Hepatocyte (in vitro differentiated cells): Measurements from ENCODE around the gene BEAN1. TPM values are rescaled to one million over a fixed set of nuclear protein-coding genes. Genes with fewer than 3 reads are reported as not detected.

Experiments used
- DNase-seq: peaks from one replicate; pipeline ENCODE4 v3.0.0-alpha.2; 2016; ENCODE audit warnings: low spot score
- H2AFZ ChIP-seq: fragments of 200-600 bp; sonication (generic); 2 replicates; pipeline ENCODE4 v1.6.0; 2016; ENCODE audit warnings: antibody characterized with exemption, mild to moderate bottlenecking
- H3K27ac ChIP-seq: fragments of 200-600 bp; sonication (generic); 2 replicates; pipeline ENCODE4 v1.5.1; 2016; ENCODE audit warnings: mild to moderate bottlenecking
- H3K27me3 ChIP-seq: fragments of 200-600 bp; sonication (generic); 2 replicates; pipeline ENCODE4 v1.6.1; 2016
- H3K36me3 ChIP-seq: fragments of 200-600 bp; sonication (generic); replicated peaks from 2 replicates; pipeline ENCODE4 v1.5.1; 2016; ENCODE audit warnings: low read depth; ENCODE audit not compliant: insufficient read depth
- H3K4me1 ChIP-seq: fragments of 200-600 bp; sonication (generic); 2 replicates; pipeline ENCODE4 v1.5.1; 2016; ENCODE audit warnings: mild to moderate bottlenecking, moderate library complexity; ENCODE audit not compliant: insufficient read depth
- H3K4me2 ChIP-seq: fragments of 200-600 bp; sonication (generic); 2 replicates; pipeline ENCODE4 v1.6.0; 2016
- H3K4me3 ChIP-seq: fragments of 200-600 bp; sonication (generic); 2 replicates; pipeline ENCODE4 v1.5.1; 2016; ENCODE audit warnings: mild to moderate bottlenecking
- H3K79me2 ChIP-seq: fragments of 200-600 bp; sonication (generic); 2 replicates; pipeline ENCODE4 v1.6.0; 2017; ENCODE audit warnings: mild to moderate bottlenecking
- H3K9me2 ChIP-seq: fragments of 200-600 bp; sonication (generic); replicated peaks from 2 replicates; pipeline ENCODE4 v1.6.0; 2017; ENCODE audit warnings: mild to moderate bottlenecking; ENCODE audit not compliant: insufficient read depth
- H3K9me3 ChIP-seq: fragments of 200-600 bp; sonication (generic); 2 replicates; pipeline ENCODE4 v1.5.1; 2016; ENCODE audit warnings: low read depth, mild to moderate bottlenecking
- H4K20me1 ChIP-seq: fragments of 200-600 bp; sonication (generic); 2 replicates; pipeline ENCODE4 v1.6.0; 2016; ENCODE audit warnings: mild to moderate bottlenecking; ENCODE audit not compliant: insufficient read depth, poor library complexity, severe bottlenecking
- CTCF ChIP-seq: fragments of 200-600 bp; sonication (generic); IDR thresholded peaks from 2 replicates; pipeline ENCODE4 v1.5.1; 2016; ENCODE audit warnings: antibody characterized with exemption, mild to moderate bottlenecking; ENCODE audit not compliant: poor library complexity
- EZH2 ChIP-seq: fragments of 200-600 bp; sonication (generic); IDR thresholded peaks from 2 replicates; pipeline ENCODE4 v1.6.1; 2016; ENCODE audit warnings: antibody characterized with exemption, mild to moderate bottlenecking, borderline replicate concordance
- EZH2phosphoT487 ChIP-seq: fragments of 200-600 bp; sonication (generic); IDR thresholded peaks from one replicate; pipeline ENCODE4 v1.6.1; 2018; ENCODE audit warnings: antibody characterized with exemption, mild to moderate bottlenecking, low read depth, moderate library complexity; ENCODE audit not compliant: unreplicated experiment, severe bottlenecking
- WGBS: methylation state at CpG from one replicate; pipeline ENCODE4 v1.1.6; 2016; ENCODE audit warnings: low lambda C conversion rate; ENCODE audit errors: missing lambda C conversion rate; 5-methylcytosine and 5-hydroxymethylcytosine counted together
- polyA plus RNA-seq: library from polyadenylated mRNA; unstranded; fragments of >200 nt; fragmentation: Nextera tagmentation; extraction: Ambion mirVana; gene quantifications from 2 replicates; pipeline ENCODE4 v1.2.1, GENCODE V29; 2016
- total RNA-seq: library from RNA; depleted of rRNA; stranded (reverse); fragments of >200 nt; gene quantifications from 2 replicates; pipeline ENCODE4 v1.2.3, GENCODE V29; 2014

The BEAN1 gene
- total and polyA plus RNA-seq, 2 experiments from 2014 or later: 0.63 to 1.8 TPM

- 85% methylated on average over 2 of the region's 2 CpGs for WGBS
- Histone ChIP-seq H3K27me3 (no peaks in the 10 kb centered on the region), H3K4me1 (no peaks in the 10 kb centered on the region), H3K9me3 (no peaks in the 10 kb centered on the region), H3K36me3 (no peaks in the 10 kb centered on the region), H3K9me2 (no peaks in the 10 kb centered on the region), H3K4me3 (no peak overlapping the region), H3K79me2 (no peaks in the 10 kb centered on the region), H2AFZ (no peak overlapping the region), H3K27ac (no peak overlapping the region), H3K4me2 (no peak overlapping the region), H4K20me1 (no peaks in the 10 kb centered on the region)
- no peak for DNase-seq
- TF ChIP-seq EZH2 (no peak), EZH2phosphoT487 (no peak), CTCF (no peak)
Observed at GRCh38 chr16:66405057-66405783, 21.9 kb upstream of the BEAN1 start.

GRCh38 chr16:66406534-66407221 lies 20.4 kb upstream of the BEAN1 start:
- Histone ChIP-seq H3K27me3 (no peaks in the 10 kb centered on the region), H3K4me1 (no peaks in the 10 kb centered on the region), H3K9me3 (no peaks in the 10 kb centered on the region), H3K4me2 (peak overlapping the region; percentile 100), H4K20me1 (no peaks in the 10 kb centered on the region), H3K4me3 (peak overlapping the region; percentile 56), H3K9me2 (no peaks in the 10 kb centered on the region), H3K79me2 (no peaks in the 10 kb centered on the region), H3K27ac (no peak overlapping the region), H3K36me3 (no peaks in the 10 kb centered on the region), H2AFZ (peak overlapping the region; percentile 51)
- peak; percentile 94 for TF ChIP-seq CTCF
- no peak for TF ChIP-seq EZH2phosphoT487
- no peak for TF ChIP-seq EZH2
- WGBS: 2% methylated on average over 35 of the region's 35 CpGs
- peak; percentile 90 for DNase-seq

GRCh38 chr16:66408163-66409048 lies 18.7 kb upstream of the BEAN1 start:
- H3K9me2 ChIP-seq: no peaks in the 10 kb centered on the region
- H3K9me3 ChIP-seq: peaks cover 4% of the 10 kb centered on the region
- no peaks in the 10 kb centered on the region for H3K79me2 ChIP-seq
- DNase-seq: peak; percentile 77
- H2AFZ ChIP-seq: peak overlapping the region; percentile 1
- H3K4me2 ChIP-seq: peak overlapping the region; percentile 45
- no peak for TF ChIP-seq EZH2
- no peak for TF ChIP-seq EZH2phosphoT487
- no peak for TF ChIP-seq CTCF
- no peaks in the 10 kb centered on the region for H3K4me1 ChIP-seq
- no peaks in the 10 kb centered on the region for H4K20me1 ChIP-seq
- H3K27me3 ChIP-seq: no peaks in the 10 kb centered on the region
- 40% methylated on average over 5 of the region's 5 CpGs for WGBS
- H3K27ac ChIP-seq: peak overlapping the region; percentile 78
- H3K36me3 ChIP-seq: no peaks in the 10 kb centered on the region
- H3K4me3 ChIP-seq: no peak overlapping the region
